ENCODE results near the gene COX4I1.

COX4I1 gene

DNA sequence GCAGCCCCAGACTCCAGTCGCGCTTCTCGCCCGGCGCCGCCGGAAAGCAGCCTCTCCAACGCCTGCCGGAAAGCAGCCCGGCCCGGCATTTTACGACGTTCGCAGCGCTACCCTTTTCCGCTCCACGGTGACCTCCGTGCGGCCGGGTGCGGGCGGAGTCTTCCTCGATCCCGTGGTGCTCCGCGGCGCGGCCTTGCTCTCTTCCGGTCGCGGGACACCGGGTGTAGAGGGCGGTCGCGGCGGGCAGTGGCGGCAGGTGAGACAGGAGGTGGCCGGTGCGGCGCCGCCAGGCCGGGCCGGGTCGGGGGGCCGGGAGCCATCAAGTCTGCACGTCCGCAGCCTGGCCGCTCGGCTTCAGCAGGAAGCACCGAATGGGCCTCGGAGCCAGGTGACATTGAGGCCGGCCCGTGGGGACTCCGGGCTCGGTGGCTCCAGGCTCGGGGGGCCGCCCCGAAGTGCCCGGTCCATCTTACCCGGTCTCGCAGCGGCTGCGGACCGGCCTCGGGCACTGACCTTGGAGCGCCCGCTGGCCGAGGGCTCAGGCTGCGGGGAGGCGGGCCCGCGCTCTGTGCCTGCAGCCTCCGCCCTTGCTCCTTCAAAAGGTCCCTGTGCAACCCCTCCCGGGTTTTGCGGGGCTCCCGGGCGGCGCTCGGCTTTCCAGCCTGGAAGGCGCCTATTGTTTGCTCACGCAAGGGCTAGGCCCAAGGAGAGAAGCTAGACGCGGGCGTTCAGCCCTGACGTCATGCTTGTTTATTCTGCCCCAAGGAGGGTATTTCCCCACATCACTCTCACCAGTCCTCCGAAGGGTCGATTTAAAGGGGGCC lies at the start of gene COX4I1, which contains the start of gene EMC8:
TSS of gene COX4I1 (plus strand) at position 199 of the 824 bp plus-strand sequence. CDS start 1,511 bp downstream, outside the sequence.
TSS of gene EMC8 (minus strand) at position 48 of the 824 bp plus-strand sequence. CDS start 249 bp downstream, outside the sequence.
- DNase-seq: peak; percentile 96 to 98 (median 98)

DNA sequence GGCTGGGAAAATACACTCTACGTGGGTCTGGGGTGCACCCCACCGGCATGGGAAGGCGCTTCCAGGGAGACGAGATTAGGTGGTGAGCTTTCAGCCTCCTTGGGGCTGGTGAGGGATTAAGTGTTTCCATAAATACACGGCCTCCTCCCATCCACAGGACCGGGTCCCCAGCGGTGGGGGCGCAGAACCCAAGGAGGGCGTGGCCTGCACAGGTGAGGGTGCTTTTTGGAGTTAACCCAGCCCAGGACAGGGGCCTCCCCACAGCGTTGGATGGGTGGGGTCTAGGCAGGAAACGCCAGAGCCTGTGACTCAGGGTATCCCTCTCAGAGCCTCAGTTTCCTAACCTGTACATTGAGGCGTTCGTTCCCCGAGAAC lies 49.7 kb upstream of the COX4I1 start:
- DNase-seq: no peak

DNA sequence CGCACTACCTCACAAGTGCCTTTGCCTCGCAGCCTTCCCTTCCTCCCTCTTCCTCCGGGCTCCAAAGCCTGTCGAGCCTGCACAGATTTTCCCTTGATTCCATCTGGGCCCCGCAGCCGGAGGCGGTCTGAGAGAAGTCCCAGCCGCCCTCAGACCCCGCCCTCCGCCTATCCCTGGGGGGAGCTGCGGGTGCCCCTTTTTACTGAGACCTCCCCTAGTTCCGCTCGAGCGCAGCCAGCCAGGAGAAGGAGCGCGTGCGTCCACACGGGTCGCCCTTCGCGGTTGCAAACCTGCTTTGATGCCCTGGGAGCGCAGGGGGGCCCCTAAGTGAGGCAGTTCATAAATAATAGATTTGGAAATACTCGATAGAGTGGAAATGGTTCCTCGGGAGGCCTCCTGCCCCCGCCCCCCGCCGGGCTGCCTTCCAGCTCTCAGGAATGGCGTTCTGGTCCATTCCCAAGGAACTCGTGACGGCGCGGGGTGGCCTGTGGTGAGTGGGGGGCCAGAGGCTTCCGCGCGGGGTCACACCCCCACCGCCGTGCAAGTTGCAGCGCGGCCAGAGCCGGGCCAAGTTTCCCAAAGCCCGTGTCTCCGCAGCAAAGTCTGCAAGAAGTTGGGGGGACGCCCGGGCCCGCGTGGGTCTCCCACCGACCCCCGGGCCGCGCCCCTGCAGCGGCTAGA lies 49.2 kb upstream of the COX4I1 start:
- DNase-seq: peak in 2 of 3 donors; percentile 16 to 51

DNA sequence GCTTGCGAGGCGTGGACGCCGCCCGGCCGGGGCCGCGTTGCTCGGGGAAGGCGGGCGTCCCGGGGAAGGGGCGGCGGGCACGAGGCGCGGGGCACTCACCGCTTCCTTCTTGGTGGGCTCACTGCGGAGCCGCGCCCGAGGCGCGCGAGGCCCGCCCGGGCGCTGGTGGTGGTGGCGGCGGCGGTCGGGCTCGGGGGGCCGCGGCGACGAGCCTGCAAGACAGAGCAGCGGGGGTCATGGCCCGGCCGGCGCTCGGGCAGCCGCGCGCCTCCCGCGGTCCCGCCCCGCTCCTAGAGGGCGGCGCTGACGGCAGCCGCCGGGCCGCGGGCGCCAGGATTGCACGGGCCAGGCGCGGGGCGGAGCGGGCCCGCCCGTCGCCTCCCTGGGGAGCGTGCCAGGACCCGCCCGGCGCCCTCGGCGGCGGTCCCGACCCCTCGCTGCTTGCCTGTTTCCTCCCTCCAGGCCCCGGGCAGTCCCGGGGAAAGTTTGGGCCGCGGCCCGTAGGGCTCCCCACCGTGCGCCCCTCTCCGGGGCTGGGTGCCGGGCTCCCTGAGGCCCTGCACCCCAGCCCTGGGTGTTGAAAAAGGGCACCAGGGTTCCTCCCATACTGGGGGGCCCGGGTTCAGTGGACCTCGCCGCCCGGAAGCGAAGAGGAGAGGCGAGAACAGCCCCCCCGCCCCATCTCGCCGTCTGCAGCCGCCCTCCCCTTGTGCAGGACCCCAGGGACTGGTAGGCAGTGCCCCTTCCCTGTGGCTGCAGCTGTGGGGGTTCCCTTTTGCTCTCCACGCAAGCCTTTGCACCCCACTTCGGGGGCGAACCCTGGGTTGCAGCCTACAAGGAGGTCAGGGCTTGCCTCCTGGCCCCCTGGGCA lies 48.4 kb upstream of the COX4I1 start, which contains the start of gene C16orf74:
TSS of gene C16orf74 (minus strand) at position 270 of the 871 bp plus-strand sequence. CDS start 15,879 bp downstream, outside the sequence.
- peak; percentile 53 to 87 (median 73) for DNase-seq

DNA sequence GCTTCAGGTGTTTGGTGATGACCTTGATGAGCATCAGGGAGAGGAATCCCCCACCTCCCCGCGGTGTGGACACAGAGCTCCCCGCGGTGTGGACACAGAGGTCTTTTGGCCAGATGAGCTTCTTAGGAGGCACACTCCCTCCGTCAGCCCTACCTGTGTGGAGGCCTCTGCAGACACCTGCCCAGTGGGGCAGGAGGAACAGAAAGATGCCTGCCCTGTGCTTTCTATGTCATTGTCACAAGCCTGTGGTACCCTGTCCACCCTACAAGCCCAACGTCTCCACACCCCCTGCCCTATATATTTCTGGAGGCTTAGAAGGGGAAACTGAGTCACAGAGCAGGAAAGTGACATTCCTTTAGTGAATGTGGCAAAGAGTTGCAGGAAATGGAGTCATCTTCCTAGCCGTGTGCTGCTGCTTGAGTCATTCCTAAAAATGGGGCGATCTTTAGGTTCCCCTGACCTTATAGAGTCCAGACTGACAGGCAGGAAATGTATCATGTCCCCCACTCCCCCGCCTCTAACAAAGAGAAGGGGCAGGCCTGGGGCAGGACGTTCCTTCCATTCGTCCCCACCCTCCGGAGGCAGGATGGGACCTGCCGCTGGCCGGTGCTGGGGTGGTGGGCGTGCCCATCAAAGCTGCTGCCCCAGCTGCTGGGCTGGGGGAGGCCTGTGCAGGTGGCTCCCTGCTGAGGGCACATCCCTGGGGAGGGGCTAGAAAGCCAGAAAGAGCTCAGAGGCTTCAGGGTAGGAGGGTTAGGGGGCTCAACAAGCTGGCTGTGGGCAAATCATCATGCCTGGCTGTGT lies 47.6 kb upstream of the COX4I1 start:
- peak; percentile 11 to 46 (median 25) for DNase-seq

DNA sequence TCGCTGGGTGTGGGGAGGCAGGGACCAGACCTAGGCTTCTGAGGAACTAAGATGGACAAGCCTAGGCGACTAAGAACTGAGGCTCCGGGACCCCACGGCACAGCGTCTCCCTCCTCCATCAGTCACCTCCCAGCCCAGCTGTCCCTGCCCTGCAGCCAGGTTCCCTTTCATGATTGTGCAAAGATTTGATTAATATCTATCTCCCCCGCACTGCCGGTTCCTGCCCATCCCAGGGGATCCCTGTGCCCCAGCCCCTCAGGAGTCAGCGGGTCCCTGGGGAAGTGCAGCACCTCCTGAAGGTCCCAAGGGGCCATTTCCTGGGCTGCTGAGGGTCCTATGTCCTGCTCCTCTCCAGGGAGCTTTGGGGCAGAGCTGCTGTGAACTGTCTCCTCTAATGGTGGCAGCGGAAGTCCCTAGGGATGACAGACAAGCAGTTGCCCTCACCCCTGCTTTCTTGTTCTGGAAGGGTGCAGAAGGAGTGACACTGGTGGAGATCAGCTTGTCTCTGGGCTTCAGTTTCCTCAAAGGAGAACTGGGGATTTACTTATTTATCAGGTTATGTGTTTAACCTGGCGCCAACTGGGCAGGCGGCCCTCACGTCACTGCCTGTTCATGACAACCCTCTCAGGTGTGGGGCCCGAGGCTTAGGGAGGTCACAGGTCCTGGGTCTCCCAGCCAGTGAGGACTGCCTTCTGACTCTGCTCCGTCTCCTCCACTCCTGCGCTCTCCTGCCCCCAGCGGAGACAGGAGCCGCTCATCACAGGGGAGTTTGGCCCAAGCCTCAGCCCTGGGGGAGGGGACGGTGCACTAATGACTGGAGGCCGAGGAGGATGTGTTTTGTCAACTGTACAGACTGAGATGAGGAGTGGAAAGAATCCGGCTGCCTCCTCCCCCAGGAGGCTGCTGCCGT lies 46.7 kb upstream of the COX4I1 start:
- DNase-seq: no peak

DNA sequence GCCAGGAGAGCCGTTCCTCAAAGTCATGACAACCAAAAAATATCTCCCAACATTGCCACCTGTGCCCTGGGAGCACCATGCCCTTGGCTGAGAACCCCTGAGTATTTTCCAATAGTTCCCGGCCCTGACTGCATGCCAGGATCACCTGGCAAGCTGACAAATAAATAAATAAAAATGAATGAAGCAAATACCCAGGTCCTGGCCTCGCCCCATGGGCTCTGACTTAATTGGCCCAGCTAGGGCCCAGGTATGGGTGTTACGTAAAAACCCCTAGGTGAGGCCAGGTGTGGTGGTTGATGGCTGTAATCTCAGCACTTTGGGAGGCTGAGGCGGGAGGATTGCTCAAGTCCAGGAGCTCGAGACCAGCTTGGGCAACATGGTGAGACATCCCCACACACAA lies 45.9 kb upstream of the COX4I1 start:
- DNase-seq: no peak

DNA sequence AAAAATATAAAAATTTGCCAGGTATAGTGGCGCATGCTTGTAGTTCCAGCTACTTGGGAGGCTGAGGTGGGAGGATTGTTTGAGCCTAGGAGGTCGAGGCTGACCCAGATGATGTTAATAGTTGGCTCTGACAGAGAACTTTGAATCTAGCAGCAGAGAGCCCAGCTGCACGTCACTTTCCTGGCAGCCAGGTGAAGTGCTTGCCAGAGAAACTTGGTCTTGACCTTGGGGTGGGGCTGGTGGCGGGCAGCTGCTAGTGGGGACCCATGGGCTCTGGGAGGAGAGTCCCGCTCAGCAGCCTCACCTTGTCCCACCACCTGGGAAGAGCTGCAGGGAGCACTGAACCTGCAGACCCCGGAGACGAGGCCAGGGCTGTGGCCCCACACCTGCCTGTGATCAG lies 45.5 kb upstream of the COX4I1 start:
- no peak for DNase-seq

DNA sequence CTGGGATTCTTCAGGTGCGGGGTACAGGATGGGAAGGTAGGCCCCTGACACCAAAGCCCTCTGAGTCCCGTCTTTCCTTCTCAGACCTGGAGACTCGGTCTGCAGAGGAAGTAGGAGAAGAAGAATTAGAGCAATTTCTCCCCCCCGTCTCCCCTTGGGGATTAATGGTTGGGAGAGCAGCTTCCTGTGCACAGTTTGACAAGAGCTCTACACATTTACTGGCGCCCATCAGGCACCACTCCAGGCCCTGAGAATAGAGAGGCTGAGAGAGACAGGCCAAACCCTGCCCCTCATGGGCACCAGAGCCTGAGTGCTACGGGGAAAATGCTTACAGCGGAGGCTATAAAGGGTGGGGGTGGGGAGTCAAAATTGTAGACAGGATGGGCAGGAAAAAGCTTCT lies 45.1 kb upstream of the COX4I1 start:
- no peak for DNase-seq

DNA sequence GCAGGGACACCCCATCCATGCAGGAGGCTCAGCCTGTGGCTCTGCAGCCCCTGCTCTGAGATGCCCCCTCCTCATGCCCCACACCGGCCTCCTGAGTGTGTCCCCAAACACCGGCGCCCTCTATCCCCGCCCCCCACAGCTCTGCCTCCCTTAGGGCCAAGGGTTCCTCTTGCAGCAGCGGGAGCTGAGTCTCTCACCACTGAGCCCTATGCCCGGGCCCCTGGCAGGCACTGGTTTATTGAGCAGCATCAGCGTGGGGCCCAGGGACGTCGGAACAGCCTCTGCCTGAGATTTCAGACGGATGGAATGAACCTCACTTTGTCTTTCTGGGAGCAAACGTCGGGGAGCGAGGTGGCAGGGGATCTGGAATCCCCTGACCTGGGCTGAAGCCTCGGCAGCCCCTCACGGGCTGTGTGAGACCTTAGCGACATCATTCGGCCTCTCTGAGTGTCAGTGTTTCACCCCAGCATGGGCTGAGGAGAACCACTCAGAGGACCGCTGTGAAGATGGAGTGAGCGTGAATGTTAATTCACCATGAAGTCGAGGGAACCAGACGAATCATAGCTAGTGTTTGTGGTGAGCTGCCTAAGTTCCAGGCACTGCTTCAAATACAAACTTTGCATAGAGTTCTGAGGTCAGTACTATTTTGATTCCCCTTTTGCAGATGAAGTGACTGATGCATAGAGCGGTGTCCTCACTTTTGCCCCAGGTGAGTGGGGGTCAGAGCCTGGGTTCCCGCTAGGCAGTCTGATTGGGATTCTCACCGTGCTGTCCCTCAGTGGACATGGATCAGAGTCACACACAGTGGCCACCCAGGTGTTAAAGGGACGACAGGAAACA lies 43.3 kb upstream of the COX4I1 start:
- DNase-seq: no peak

DNA sequence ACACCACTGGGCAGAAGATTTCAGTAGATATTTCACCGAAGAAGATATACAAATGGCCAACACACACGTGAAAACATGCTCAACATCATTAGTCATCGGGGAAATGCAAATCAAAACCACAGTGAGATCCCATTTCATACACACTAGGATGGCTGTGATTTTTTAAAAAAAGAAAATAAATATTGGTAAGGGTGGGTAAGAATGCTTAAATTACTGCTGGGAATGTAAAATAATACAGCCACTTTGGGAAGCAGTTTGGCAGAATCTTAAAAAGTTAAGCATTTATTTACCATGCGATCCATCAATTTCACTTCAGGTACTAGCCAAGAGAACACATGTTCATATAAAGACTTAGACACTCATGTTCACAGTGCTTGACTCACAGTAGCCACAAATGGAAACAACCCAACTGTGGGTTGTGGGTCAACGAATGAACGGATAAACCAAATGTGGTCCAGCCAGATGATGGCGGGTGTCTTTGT lies 42.1 kb upstream of the COX4I1 start:
- DNase-seq: peak in 2 of 3 donors; percentile 31 to 36

DNA sequence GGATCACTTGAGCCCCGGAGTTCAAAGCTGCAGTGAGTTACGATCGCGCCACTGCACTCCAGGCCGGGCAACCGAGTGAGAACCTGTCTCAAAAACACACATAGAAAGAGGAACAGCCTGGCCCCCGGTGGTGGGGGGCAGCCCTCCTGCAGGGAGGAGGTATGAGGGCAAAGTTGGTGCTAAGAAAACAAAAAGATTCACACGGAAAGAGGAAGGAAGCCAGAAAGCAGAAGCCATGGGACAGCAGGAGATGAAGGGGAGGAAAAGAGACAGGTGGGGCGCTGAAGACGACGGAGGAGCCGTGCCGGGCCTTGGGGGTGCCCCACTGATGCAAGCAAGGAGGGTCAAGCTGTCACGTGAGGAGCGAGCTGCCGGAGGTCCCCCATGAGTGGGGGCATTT lies 40.4 kb upstream of the COX4I1 start:
- peak; percentile 30 to 38 (median 37) for DNase-seq

DNA sequence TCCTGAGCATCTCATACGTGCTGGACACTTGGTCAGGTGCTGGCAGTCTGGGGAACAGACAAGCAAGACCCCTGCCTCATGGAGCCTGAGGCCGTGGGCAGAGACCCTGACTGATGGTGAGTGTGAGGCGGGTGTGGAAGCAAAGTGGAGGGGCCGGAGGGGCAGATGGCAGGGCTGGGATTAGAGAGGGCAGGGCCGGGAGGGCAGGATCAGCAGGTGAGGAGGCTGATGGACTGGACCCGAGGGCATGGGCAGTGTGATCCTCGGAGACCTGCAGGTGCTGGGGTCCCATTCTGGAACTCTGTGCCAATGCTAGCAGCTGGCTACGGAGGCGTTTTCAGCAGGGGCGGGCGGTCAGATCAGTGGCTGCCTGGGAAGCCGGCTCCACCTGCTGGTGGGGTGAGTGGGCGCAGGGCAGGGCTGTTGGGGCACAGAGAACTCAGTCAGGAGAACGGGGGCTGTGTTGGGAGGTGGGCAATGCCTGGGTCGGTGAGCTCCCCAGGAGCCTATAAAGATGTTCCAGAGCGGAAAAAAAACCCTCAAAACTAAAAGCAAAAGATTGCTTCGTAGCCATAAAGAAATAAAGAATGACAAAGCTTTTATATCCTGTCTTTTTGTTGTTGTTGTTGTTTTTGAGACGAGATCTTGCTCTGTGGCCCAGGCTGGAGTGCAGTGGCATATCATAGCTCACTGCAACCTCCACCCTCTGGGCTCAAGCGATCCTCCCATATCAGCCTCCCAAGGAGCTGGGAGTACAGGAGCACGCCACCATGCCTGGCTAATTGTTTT lies 39.7 kb upstream of the COX4I1 start:
- DNase-seq: peak in 2 of 3 donors; percentile 38 to 61

DNA sequence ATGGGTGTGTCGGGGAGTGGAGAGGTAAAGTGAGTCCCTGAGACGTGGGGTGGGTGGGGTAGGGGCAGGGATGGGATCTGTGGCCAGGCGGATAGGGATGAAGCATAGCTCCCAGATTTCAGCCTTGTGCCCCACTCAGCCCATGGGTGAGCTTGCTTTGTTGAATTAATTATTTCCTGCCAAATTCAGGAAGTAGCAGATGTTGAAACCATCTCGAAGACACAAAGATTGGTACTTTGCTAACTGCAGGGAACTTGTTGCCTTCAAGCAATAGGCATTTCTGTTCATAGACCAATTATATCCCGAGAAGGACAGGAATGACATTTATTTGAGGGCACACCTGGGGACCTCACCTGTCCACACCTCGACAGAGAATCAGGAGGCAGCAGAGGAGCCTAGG lies 37.6 kb upstream of the COX4I1 start:
- peak; percentile 37 to 66 (median 54) for DNase-seq

DNA sequence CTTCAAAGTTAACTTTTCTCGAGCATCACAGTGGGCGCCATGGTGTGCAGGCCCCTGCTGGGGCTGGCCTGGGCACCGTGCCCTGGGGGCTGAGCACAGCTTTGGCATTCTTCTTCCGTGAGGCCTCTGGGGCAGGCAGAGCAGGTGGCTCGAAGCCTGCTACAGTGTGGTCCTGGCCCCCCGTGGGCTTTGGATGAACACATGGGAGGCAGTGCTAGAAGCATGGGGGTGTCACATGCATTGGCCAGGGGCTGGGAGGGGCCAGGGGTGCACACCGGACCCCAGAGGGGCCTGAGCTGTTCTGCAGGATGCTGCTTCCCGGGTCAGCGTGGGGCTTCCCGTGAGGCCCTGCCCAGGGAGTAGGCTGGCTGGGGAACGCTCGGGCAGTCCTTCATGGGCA lies 36.5 kb upstream of the COX4I1 start:
- no peak for DNase-seq

DNA sequence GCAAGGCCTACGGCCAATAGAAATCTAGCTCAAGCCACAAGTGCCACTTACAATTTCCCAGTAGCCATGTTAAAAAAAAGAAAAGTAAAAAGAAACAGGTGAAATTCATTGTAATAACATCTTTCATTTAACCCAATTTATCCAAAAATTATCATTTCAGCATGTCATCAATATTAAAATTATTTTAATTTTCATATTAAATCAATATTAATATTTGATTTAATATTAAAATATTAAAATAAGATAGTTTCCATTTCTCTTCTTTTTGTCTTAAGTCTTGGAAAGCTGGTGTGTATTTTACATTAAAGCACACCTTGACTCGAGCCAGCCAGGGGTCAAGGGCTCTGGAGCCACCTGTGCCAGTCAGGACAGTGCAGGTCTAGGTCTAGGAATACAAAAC lies 35.9 kb upstream of the COX4I1 start:
- no peak for DNase-seq

DNA sequence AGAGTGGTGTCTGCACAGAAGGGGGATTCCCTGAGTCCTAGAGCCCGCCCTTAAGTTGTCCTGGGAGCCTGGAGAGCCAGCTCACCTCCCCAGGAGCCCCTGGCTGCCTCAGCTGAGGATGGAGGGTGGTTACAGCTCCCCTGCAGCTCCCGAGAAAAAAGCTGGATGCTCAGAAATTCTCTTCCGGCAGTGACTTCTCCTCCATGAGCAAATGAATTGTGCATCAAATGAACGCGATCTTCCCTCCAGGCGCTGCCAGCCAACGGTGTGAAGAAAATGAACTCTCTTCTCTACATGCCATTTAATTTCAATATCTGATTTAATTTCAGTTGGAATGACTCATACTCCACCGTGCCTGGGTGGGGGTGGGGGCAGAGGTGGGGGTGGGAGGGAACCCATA lies 34.3 kb upstream of the COX4I1 start:
- DNase-seq: no peak

DNA sequence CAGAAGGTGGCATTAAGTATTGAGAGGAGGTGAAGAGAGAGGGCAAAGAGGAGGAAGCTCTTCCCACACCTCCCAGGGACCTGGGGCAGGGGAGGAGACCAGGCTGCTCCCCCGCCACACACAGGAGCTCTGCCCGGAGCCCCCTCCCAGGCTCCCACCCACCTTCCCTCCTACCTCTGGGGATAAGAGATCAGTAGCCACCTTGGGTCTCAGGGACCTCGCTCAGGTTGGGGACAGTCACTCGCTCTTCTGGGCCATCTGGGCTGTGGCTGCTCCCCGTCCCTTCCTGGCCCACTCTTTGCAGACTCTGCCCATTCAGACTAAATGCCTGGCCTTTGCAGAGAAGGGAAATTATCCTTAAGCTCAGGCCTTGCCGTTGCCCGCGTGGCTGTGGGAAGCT lies 33.7 kb upstream of the COX4I1 start:
- no peak for DNase-seq

DNA sequence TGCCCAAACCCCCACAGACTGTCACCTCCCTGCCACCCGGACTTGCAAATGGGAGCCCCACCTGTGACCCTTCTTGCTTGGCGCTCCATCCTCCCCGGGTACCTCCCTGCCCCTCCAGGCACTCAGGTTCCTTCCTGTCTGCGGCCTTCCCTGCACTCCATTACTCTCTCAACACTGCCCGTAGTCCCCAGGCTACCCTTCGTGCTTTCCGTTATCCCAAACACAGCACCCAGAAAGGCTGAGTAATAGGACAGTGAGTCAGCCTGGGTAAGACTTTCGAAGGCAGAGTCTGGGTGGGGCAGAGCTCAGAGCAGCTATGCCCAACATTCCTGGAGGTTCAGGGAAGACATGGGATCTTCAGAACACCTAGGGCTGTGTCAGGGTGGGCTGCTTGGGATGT lies 32.0 kb upstream of the COX4I1 start:
- DNase-seq: peak; percentile 52 to 55 (median 54)

Data from suppressor macrophage treated with lipopolysaccharide for 1 hour (primary cell).